Cardiac muscle cell (in vitro differentiated cells and primary cell): ENCODE data around the gene NLRC4. TPM values are rescaled to one million over a fixed set of nuclear protein-coding genes. Genes with fewer than 3 reads are reported as not detected.
"Not testable (repeated sequence)": the region's sequence is repeated elsewhere in the genome, so short reads cannot be mapped to it uniquely, and the experiment has no call there.

Source experiments
- DNase-seq, 2 donors: peaks; one replicate each; pipeline versions ENCODE4 v3.0.0 to v3.0.0-alpha.2; 2010 to 2017; ENCODE audit warnings: low read depth in 1 of 2, low spot score in 1 of 2
- H3K27ac ChIP-seq: fragments of 200-600 bp; sonication (generic); 2 replicates; pipeline ENCODE4 v1.5.1; 2016
- H3K27me3 ChIP-seq: fragments of 200-600 bp; sonication (generic); 2 replicates; pipeline ENCODE4 v1.6.0; 2016; ENCODE audit warnings: control low read depth
- H3K36me3 ChIP-seq: fragments of 200-600 bp; sonication (generic); 2 replicates; pipeline ENCODE4 v1.5.1; 2016; ENCODE audit warnings: control low read depth
- H3K4me1 ChIP-seq: fragments of 200-600 bp; sonication (generic); 2 replicates; pipeline ENCODE4 v1.8.1; 2017; ENCODE audit warnings: low read depth, mild to moderate bottlenecking, mixed run types
- H3K4me3 ChIP-seq: fragments of 200-600 bp; sonication (generic); 2 replicates; pipeline ENCODE4 v1.5.1; 2016; ENCODE audit warnings: mild to moderate bottlenecking
- H3K9me3 ChIP-seq: fragments of 200-600 bp; sonication (generic); 2 replicates; pipeline ENCODE4 v1.5.1; 2017; ENCODE audit warnings: low read depth, mild to moderate bottlenecking, control low read depth
- CTCF ChIP-seq: IDR thresholded peaks from 2 replicates; pipeline ENCODE4 v1.5.1; 2012; ENCODE audit warnings: low read depth, mild to moderate bottlenecking, low read length
- polyA plus RNA-seq: library from polyadenylated mRNA; unstranded; fragments of >200 nt; fragmentation: Nextera tagmentation; extraction: Ambion mirVana; gene quantifications from 2 replicates; pipeline ENCODE4 v1.2.1, GENCODE V29; 2016
- total RNA-seq: library from RNA; depleted of rRNA; stranded (reverse); fragments of >200 nt; gene quantifications from 2 replicates; pipeline ENCODE4 v1.2.3, GENCODE V29; 2016

The NLRC4 gene
- total and polyA plus RNA-seq, 2 experiments from 2014 or later, result 0.64 TPM; not detected in 1

- Histone ChIP-seq H3K9me3 (no peaks in the 10 kb centered on the region), H3K36me3 (peaks cover 5% of the 10 kb centered on the region), H3K27me3 (no peaks in the 10 kb centered on the region), H3K4me1 (no peaks in the 10 kb centered on the region), H3K4me3 (no peak overlapping the region), H3K27ac (no peak overlapping the region)
- peak in 1 of 2 donors; percentile 68 for DNase-seq
- TF ChIP-seq CTCF, result no peak
Measured at GRCh38 chr2:32289165-32289999, 24.7 kb upstream of the NLRC4 start.

- Histone ChIP-seq H3K36me3 (peaks cover 3% of the 10 kb centered on the region), H3K4me1 (no peaks in the 10 kb centered on the region), H3K4me3 (no peak overlapping the region), H3K27ac (no peak overlapping the region), H3K27me3 (no peaks in the 10 kb centered on the region), H3K9me3 (no peaks in the 10 kb centered on the region)
- TF ChIP-seq CTCF, result no peak
- DNase-seq, result no peak
Measured at GRCh38 chr2:32284321-32284720, 19.6 kb upstream of the NLRC4 start.

- Histone ChIP-seq H3K27ac (peak overlapping the region; percentile 94), H3K27me3 (peaks cover 7% of the 10 kb centered on the region), H3K4me1 (no peaks in the 10 kb centered on the region), H3K4me3 (peak overlapping the region; percentile 54), H3K36me3 (peaks cover 3% of the 10 kb centered on the region), H3K9me3 (no peaks in the 10 kb centered on the region)
- no peak for DNase-seq
- no peak for TF ChIP-seq CTCF
Measured at GRCh38 chr2:32278478-32278853, 13.8 kb upstream of the NLRC4 start.

GRCh38 chr2:32277674-32278477, 13.2 kb upstream of the NLRC4 start, which contains the start of gene YIPF4:
Gene YIPF4 (plus strand): TSS chr2:32277904. CDS start chr2:32278156, 252 bp downstream.
- H3K4me1 ChIP-seq, result no peaks in the 10 kb centered on the region
- H3K27me3 ChIP-seq, result peaks cover 9% of the 10 kb centered on the region
- DNase-seq, result peak; percentile 90 to 94
- H3K9me3 ChIP-seq, result no peaks in the 10 kb centered on the region
- H3K4me3 ChIP-seq, result peak within 1 kb of the TSS; percentile 54
- no peak for TF ChIP-seq CTCF
- H3K36me3 ChIP-seq, result peaks cover 3% of the 10 kb centered on the region
- peak within 1 kb of the TSS; percentile 94 for H3K27ac ChIP-seq

- H3K4me3 ChIP-seq, result peak overlapping the region; percentile 54
- peaks cover 15% of the 10 kb centered on the region for H3K27me3 ChIP-seq
- no peaks in the 10 kb centered on the region for H3K9me3 ChIP-seq
- no peak for DNase-seq
- peaks cover 3% of the 10 kb centered on the region for H3K36me3 ChIP-seq
- no peaks in the 10 kb centered on the region for H3K4me1 ChIP-seq
- peak overlapping the region; percentile 94 for H3K27ac ChIP-seq
- no peak for TF ChIP-seq CTCF
Measured at GRCh38 chr2:32277363-32277673, 12.6 kb upstream of the NLRC4 start.

GRCh38 chr2:32275790-32276189, 11.1 kb upstream of the NLRC4 start:
- H3K36me3 ChIP-seq, H3K4me3 ChIP-seq, DNase-seq, H3K4me1 ChIP-seq, H3K27ac ChIP-seq, H3K9me3 ChIP-seq: not testable (repeated sequence)
- peaks cover 22% of the 10 kb centered on the region for H3K27me3 ChIP-seq
